ENCODE results near the gene RAI1. TPM values are rescaled to one million over a fixed set of nuclear protein-coding genes. Genes with fewer than 3 reads are reported as not detected.
A peak's percentile ranks its signal among the peaks of the same experiment; 100 is the strongest.
"Not testable (repeated sequence)": the region's sequence is repeated elsewhere in the genome, so short reads cannot be mapped to it uniquely, and the experiment has no call there.

The RAI1 gene
- total RNA-seq = 10 to 100 TPM in 7 of 8 experiments, 1 to 10 TPM in 1; 5.4 to 32.0 (median 20.4) TPM

- in situ Hi-C loops (cut with MboI; ENCODE audit: low pct_unique_long_range_greater_than_20kb in 2 of 9, low sequenced_read_pairs in 9 of 9, unreplicated experiment in 9 of 9) = loop anchor here in 6 of 9 experiments (10.0 to 25.0 kb wide), 4 partner anchors 94 to 356 kb away; partner anchors contain the start of genes ATPAF2 (in 4 of the 6) and GID4 (in 4 of the 6)
- H3K4me3 ChIP-seq = peak within 1 kb of the TSS; percentile 62 to 93 (median 79)
- WGBS, 10 experiments = 0% methylated on average over 1 to 4 of the region's 84 CpGs; no CpG with 5 or more reads in 8 of the 10 experiments
- peaks cover 26 to 30% of the 10 kb centered on the region in 2 donors for H3K4me1 ChIP-seq (replicated peaks in 1 of 2)
- ATAC-seq (replicated peaks in 6 of 8) = peak; percentile 47 to 75 (median 54)
- peak within 1 kb of the TSS; percentile 92 to 97 for H3K27ac ChIP-seq
These were observed at the start of gene RAI1 for GRCh38 chr17:17681187-17681743. RAI1 (plus strand) TSS chr17:17681458; CDS start chr17:17792949, 111,491 bp downstream.

- in situ Hi-C loops (cut with MboI; ENCODE audit: low pct_unique_long_range_greater_than_20kb in 2 of 9, low sequenced_read_pairs in 9 of 9, unreplicated experiment in 9 of 9) = loop anchor here in 2 of 9 experiments (25.0 kb wide), 2 partner anchors 145 to 270 kb away; partner anchors contain the start of genes MED9 (in 1 of the 2) and RASD1 (in 1 of the 2)
- 33 to 100% (median 82%) methylated on average over 1 to 3 of the region's 5 CpGs; no CpG with 5 or more reads in 2 of the 10 experiments for WGBS, 10 experiments
- ATAC-seq (replicated peaks in 6 of 8); H3K4me1 ChIP-seq (replicated peaks in 1 of 2); H3K4me3 ChIP-seq; H3K27ac ChIP-seq: not testable (repeated sequence)
These were observed 48.6 kb upstream of the RAI1 start for GRCh38 chr17:17632690-17633089.

GRCh38 chr17:17633310-17633709 is 47.9 kb upstream of the RAI1 start:
- in situ Hi-C loops (cut with MboI; ENCODE audit: low pct_unique_long_range_greater_than_20kb in 2 of 9, low sequenced_read_pairs in 9 of 9, unreplicated experiment in 9 of 9) = loop anchor here in 2 of 9 experiments (25.0 kb wide), 2 partner anchors 146 to 271 kb away; partner anchors contain the start of genes MED9 (in 1 of the 2) and RASD1 (in 1 of the 2)
- ATAC-seq (replicated peaks in 6 of 8) = no peak
- Histone ChIP-seq H3K4me1 (replicated peaks in 1 of 2) (no peaks in the 10 kb centered on the region), H3K4me3 (no peak overlapping the region), H3K27ac (no peak overlapping the region)
- 53 to 75% (median 64%) methylated on average over 2 to 4 of the region's 6 CpGs; no CpG with 5 or more reads in 6 of the 10 experiments for WGBS, 10 experiments

GRCh38 chr17:17635126-17635525 is 46.1 kb upstream of the RAI1 start:
- peak in 2 of 8 experiments; percentile 70 to 81 for ATAC-seq (replicated peaks in 6 of 8)
- no peaks in the 10 kb centered on the region for H3K4me1 ChIP-seq (replicated peaks in 1 of 2)
- 40 to 100% (median 100%) methylated on average over 1 to 3 of the region's 5 CpGs; no CpG with 5 or more reads in 3 of the 10 experiments for WGBS, 10 experiments
- in situ Hi-C loops (cut with MboI; ENCODE audit: low pct_unique_long_range_greater_than_20kb in 2 of 9, low sequenced_read_pairs in 9 of 9, unreplicated experiment in 9 of 9) = loop anchor here in 2 of 9 experiments (25.0 kb wide), 2 partner anchors 148 to 273 kb away; partner anchors contain the start of genes MED9 (in 1 of the 2) and RASD1 (in 1 of the 2)
- H3K4me3 ChIP-seq = no peak overlapping the region
- H3K27ac ChIP-seq = no peak overlapping the region

- not testable (repeated sequence) for H3K4me1 ChIP-seq (replicated peaks in 1 of 2); H3K27ac ChIP-seq; H3K4me3 ChIP-seq
- WGBS, 10 experiments = 8 to 95% (median 88%) methylated on average over 2 to 14 of the region's 15 CpGs; no CpG with 5 or more reads in 2 of the 10 experiments
- peak in 2 of 8 experiments; percentile 87 to 95 for ATAC-seq (replicated peaks in 6 of 8)
- in situ Hi-C loops (cut with MboI; ENCODE audit: low pct_unique_long_range_greater_than_20kb in 2 of 9, low sequenced_read_pairs in 9 of 9, unreplicated experiment in 9 of 9) = loop anchor here in 2 of 9 experiments (25.0 kb wide), 2 partner anchors 148 to 273 kb away; partner anchors contain the start of genes MED9 (in 1 of the 2) and RASD1 (in 1 of the 2)
These were observed 45.6 kb upstream of the RAI1 start for GRCh38 chr17:17635537-17636271.

- 44 to 100% (median 83%) methylated on average over 2 to 5 of the region's 5 CpGs; no CpG with 5 or more reads in 1 of the 10 experiments for WGBS, 10 experiments
- H3K4me3 ChIP-seq = no peak overlapping the region
- in situ Hi-C loops (cut with MboI; ENCODE audit: low pct_unique_long_range_greater_than_20kb in 2 of 9, low sequenced_read_pairs in 9 of 9, unreplicated experiment in 9 of 9) = loop anchor here in 2 of 9 experiments (25.0 kb wide), 2 partner anchors 149 to 274 kb away; partner anchors contain the start of genes MED9 (in 1 of the 2) and RASD1 (in 1 of the 2)
These were observed 44.9 kb upstream of the RAI1 start for GRCh38 chr17:17636272-17636885.

GRCh38 chr17:17638467-17638866 is 42.8 kb upstream of the RAI1 start:
- in situ Hi-C loops (cut with MboI; ENCODE audit: low pct_unique_long_range_greater_than_20kb in 2 of 9, low sequenced_read_pairs in 9 of 9, unreplicated experiment in 9 of 9) = loop anchor here in 2 of 9 experiments (25.0 kb wide), 2 partner anchors 151 to 276 kb away; partner anchors contain the start of genes MED9 (in 1 of the 2) and RASD1 (in 1 of the 2)
- no peak for ATAC-seq (replicated peaks in 6 of 8)
- H3K27ac ChIP-seq = no peak overlapping the region
- H3K4me3 ChIP-seq = no peak overlapping the region
- peaks cover 0 to 2% of the 10 kb centered on the region in 2 donors for H3K4me1 ChIP-seq (replicated peaks in 1 of 2)
- WGBS, 10 experiments = 63 to 94% (median 83%) methylated on average over 2 of the region's 2 CpGs; no CpG with 5 or more reads in 5 of the 10 experiments

More at GRCh38 chr17:17636272-17636885, 44.9 kb upstream of the RAI1 start:
- ATAC-seq (replicated peaks in 6 of 8) = no peak
- Histone ChIP-seq H3K4me1 (replicated peaks in 1 of 2) (no peaks in the 10 kb centered on the region), H3K27ac (no peak overlapping the region)

GRCh38 chr17:17639661-17640270 is 41.5 kb upstream of the RAI1 start:
- in situ Hi-C loops (cut with MboI; ENCODE audit: low pct_unique_long_range_greater_than_20kb in 2 of 9, low sequenced_read_pairs in 9 of 9, unreplicated experiment in 9 of 9) = loop anchor here (10.0 to 25.0 kb wide), 3 partner anchors 152 to 285 kb away; partner anchors contain the start of genes MED9 (in 1 of the 9) and RASD1 (in 1 of the 9)
- WGBS, 10 experiments = 27 to 100% (median 71%) methylated on average over 1 to 8 of the region's 9 CpGs

GRCh38 chr17:17641621-17642409 is 39.4 kb upstream of the RAI1 start:
- 0 to 33% (median 14%) methylated on average over 1 to 4 of the region's 14 CpGs; no CpG with 5 or more reads in 4 of the 10 experiments for WGBS, 10 experiments
- ATAC-seq (replicated peaks in 6 of 8) = peak; percentile 84 to 95 (median 92)
- in situ Hi-C loops (cut with MboI; ENCODE audit: low pct_unique_long_range_greater_than_20kb in 2 of 9, low sequenced_read_pairs in 9 of 9, unreplicated experiment in 9 of 9) = loop anchor here (10.0 to 25.0 kb wide), 3 partner anchors 155 to 287 kb away; partner anchors contain the start of genes MED9 (in 1 of the 9) and RASD1 (in 1 of the 9)
- H3K4me3 ChIP-seq = no peak overlapping the region
- H3K27ac ChIP-seq = no peak overlapping the region
- H3K4me1 ChIP-seq (replicated peaks in 1 of 2) = peaks cover 0 to 2% of the 10 kb centered on the region in 2 donors

More at GRCh38 chr17:17639661-17640270, 41.5 kb upstream of the RAI1 start:
- not testable (repeated sequence) for ATAC-seq (replicated peaks in 6 of 8); H3K4me3 ChIP-seq; H3K4me1 ChIP-seq (replicated peaks in 1 of 2); H3K27ac ChIP-seq

GRCh38 chr17:17645148-17645547 is 36.1 kb upstream of the RAI1 start:
- H3K4me1 ChIP-seq (replicated peaks in 1 of 2); H3K4me3 ChIP-seq; H3K27ac ChIP-seq; ATAC-seq (replicated peaks in 6 of 8): not testable (repeated sequence)
- whole genome bisulfite sequencing, 10 experiments = 18 to 100% (median 44%) methylated on average over 1 to 4 of the region's 4 CpGs; no CpG with 5 or more reads in 3 of the 10 experiments
- in situ Hi-C loops (cut with MboI; ENCODE audit: low pct_unique_long_range_greater_than_20kb in 2 of 9, low sequenced_read_pairs in 9 of 9, unreplicated experiment in 9 of 9) = loop anchor here (10.0 to 25.0 kb wide), 3 partner anchors 158 to 290 kb away; partner anchors contain the start of genes MED9 (in 1 of the 9) and RASD1 (in 1 of the 9)

GRCh38 chr17:17645961-17646360 is 35.3 kb upstream of the RAI1 start:
- Histone ChIP-seq H3K4me1 (replicated peaks in 1 of 2) (peaks cover 0 to 2% of the 10 kb centered on the region in 2 donors), H3K27ac (no peak overlapping the region), H3K4me3 (no peak overlapping the region)
- ATAC-seq (replicated peaks in 6 of 8) = no peak
- in situ Hi-C loops (cut with MboI; ENCODE audit: low pct_unique_long_range_greater_than_20kb in 2 of 9, low sequenced_read_pairs in 9 of 9, unreplicated experiment in 9 of 9) = loop anchor here (10.0 to 25.0 kb wide), 3 partner anchors 159 to 291 kb away; partner anchors contain the start of genes MED9 (in 1 of the 9) and RASD1 (in 1 of the 9)
- WGBS, 10 experiments = 100% methylated on average over 1 to 2 of the region's 2 CpGs; no CpG with 5 or more reads in 8 of the 10 experiments

Data from motor neuron (in vitro differentiated cells).